ENCODE results near the gene RPS24. TPM values are rescaled to one million over a fixed set of nuclear protein-coding genes. Genes with fewer than 3 reads are reported as not detected.
"Not testable (repeated sequence)": the region's sequence is repeated elsewhere in the genome, so short reads cannot be mapped to it uniquely, and the experiment has no call there.

Gene RPS24
- total RNA-seq, 1 donor from 2014 or later = 1,458 TPM

DNA sequence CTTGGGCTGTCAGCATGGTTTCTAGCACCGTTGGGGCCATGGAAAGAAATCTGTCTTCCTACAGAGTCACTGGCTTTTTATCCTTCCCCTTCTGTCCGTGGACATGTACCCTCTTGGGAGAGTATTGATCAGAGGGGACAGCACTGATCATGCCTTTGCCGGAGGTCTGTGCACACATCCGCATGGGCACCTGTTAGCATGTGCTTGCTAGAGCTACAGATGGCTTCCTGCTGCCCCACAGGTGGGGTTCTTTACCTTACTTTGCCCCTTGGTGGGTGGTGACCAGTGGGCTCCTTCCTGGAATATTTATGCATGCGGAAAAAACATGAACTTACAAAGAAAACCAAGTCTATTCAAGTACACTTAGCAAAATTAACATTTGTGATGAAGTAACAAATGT, 24.9 kb downstream of the RPS24 start:
- H3K4me3 Mint-ChIP-seq (ENCODE audit: unreplicated experiment) = no peak overlapping the region
- DNase-seq (ENCODE audit: low spot score) = no peak
- no peaks in the 10 kb centered on the region for H3K9me3 Mint-ChIP-seq (ENCODE audit: unreplicated experiment)
- H3K36me3 Mint-ChIP-seq (ENCODE audit: low read depth, unreplicated experiment) = no peaks in the 10 kb centered on the region
- TF ChIP-seq, protein P1, sequence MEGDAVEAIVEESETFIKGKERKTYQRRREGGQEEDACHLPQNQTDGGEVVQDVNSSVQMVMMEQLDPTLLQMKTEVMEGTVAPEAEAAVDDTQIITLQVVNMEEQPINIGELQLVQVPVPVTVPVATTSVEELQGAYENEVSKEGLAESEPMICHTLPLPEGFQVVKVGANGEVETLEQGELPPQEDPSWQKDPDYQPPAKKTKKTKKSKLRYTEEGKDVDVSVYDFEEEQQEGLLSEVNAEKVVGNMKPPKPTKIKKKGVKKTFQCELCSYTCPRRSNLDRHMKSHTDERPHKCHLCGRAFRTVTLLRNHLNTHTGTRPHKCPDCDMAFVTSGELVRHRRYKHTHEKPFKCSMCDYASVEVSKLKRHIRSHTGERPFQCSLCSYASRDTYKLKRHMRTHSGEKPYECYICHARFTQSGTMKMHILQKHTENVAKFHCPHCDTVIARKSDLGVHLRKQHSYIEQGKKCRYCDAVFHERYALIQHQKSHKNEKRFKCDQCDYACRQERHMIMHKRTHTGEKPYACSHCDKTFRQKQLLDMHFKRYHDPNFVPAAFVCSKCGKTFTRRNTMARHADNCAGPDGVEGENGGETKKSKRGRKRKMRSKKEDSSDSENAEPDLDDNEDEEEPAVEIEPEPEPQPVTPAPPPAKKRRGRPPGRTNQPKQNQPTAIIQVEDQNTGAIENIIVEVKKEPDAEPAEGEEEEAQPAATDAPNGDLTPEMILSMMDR (IDR thresholded peaks at IDR 0.05; ENCODE audit: unreplicated experiment) = no peak
- H3K4me1 Mint-ChIP-seq (ENCODE audit: unreplicated experiment) = peaks cover 2% of the 10 kb centered on the region
- H3K27ac Mint-ChIP-seq (ENCODE audit: unreplicated experiment) = no peak overlapping the region
- peaks cover 2% of the 10 kb centered on the region for H3K27me3 Mint-ChIP-seq (ENCODE audit: unreplicated experiment)

DNA sequence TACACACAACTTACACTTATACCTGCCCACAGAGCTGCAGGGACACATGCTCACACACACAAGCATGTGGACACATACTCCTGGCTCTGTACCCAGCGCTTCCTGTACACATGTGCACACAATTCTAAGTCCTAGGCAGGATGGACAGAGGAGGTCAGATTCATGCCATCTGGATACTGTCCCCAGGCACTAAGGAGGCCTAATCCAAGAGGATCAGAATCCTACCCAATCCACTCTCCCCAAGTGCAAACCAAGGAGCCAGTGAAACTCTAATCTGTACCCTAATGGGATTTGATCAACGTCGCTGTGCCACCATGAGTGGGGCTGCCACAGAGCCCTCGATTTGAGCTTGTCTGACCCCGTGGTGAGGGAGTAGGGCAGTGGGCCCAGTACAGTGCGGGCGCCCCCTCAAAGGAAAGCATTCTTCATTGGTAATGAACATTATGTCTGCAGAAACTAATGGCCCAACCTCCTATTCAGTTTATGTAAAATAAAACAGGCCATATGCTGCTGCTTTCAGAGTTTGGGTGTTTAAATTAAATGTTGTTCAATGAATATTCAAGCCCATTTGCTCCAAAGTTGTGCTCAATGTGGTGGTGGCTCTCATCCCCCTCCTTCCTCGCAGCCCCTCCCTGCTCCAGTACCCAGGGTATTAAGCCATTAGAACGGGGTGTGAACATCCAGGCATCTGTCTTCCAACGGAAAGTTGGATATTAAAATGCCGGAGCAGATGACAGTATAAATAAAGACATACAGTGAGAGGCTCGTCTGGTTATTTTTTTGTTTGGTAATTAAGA, 26.4 kb downstream of the RPS24 start:
- Mint-ChIP-seq H3K27ac (ENCODE audit: unreplicated experiment) (no peak overlapping the region), H3K4me1 (ENCODE audit: unreplicated experiment) (no peaks in the 10 kb centered on the region)

DNA sequence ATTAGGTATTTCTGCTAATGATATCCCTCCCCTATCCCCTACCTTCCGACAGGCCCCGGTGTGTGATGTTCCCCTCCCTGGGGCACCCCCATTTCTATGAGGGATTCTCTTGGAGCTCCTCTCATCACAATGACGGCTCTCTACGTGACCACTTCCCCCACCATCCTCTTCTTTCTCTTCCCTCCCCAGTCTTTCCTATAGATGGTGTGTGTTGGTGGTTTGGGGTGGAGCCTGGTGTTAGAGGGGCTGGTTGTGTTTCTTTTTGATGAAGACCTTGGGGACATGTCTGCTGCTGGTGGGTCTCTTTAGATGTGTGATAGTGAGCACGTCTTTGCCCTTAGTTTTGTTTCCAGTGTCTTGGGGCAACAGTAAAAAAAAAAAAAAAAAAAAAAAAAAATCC, 28.6 kb downstream of the RPS24 start:
- Mint-ChIP-seq H3K27ac (ENCODE audit: unreplicated experiment) (no peak overlapping the region), H3K27me3 (ENCODE audit: unreplicated experiment) (peaks cover 2% of the 10 kb centered on the region), H3K9me3 (ENCODE audit: unreplicated experiment) (no peaks in the 10 kb centered on the region), H3K4me1 (ENCODE audit: unreplicated experiment) (peaks cover 5% of the 10 kb centered on the region), H3K36me3 (ENCODE audit: low read depth, unreplicated experiment) (no peaks in the 10 kb centered on the region), H3K4me3 (ENCODE audit: unreplicated experiment) (no peak overlapping the region)
- DNase-seq (ENCODE audit: low spot score) = no peak
- TF ChIP-seq, protein P1 (IDR thresholded peaks at IDR 0.05; ENCODE audit: unreplicated experiment) = no peak

More for the DNA sequence above, 26.4 kb downstream of the RPS24 start:
- no peak for DNase-seq (ENCODE audit: low spot score)
- TF ChIP-seq, protein P1 (IDR thresholded peaks at IDR 0.05; ENCODE audit: unreplicated experiment) = no peak
- Mint-ChIP-seq H3K36me3 (ENCODE audit: low read depth, unreplicated experiment) (no peaks in the 10 kb centered on the region), H3K27me3 (ENCODE audit: unreplicated experiment) (no peaks in the 10 kb centered on the region), H3K9me3 (ENCODE audit: unreplicated experiment) (no peaks in the 10 kb centered on the region), H3K4me3 (ENCODE audit: unreplicated experiment) (no peak overlapping the region)

DNA sequence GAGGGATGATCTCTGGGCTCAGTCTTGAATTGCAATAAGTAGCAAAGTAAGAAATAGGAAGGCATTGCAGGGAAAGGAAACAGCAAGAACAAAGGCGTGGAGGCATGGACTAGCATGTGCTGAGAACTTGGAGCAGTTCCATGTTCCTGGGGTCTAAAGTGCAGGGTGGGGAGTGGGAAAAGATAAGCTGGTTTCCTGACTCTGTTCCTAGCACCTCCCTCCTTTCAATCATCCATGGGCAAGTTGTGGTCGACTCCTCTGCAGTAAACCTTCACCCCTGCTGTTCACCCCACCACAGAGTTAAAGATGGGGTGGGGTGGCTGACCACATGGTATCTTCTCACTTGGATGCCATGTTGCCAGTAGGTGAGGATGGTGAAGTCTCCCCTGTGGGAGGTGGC, 29.6 kb downstream of the RPS24 start:
- H3K36me3 Mint-ChIP-seq (ENCODE audit: low read depth, unreplicated experiment) = no peaks in the 10 kb centered on the region
- no peak overlapping the region for H3K27ac Mint-ChIP-seq (ENCODE audit: unreplicated experiment)
- no peak overlapping the region for H3K4me3 Mint-ChIP-seq (ENCODE audit: unreplicated experiment)
- TF ChIP-seq, protein P1 (IDR thresholded peaks at IDR 0.05; ENCODE audit: unreplicated experiment) = no peak
- peaks cover 2% of the 10 kb centered on the region for H3K27me3 Mint-ChIP-seq (ENCODE audit: unreplicated experiment)
- H3K4me1 Mint-ChIP-seq (ENCODE audit: unreplicated experiment) = peaks cover 5% of the 10 kb centered on the region
- H3K9me3 Mint-ChIP-seq (ENCODE audit: unreplicated experiment) = no peaks in the 10 kb centered on the region
- no peak for DNase-seq (ENCODE audit: low spot score)

DNA sequence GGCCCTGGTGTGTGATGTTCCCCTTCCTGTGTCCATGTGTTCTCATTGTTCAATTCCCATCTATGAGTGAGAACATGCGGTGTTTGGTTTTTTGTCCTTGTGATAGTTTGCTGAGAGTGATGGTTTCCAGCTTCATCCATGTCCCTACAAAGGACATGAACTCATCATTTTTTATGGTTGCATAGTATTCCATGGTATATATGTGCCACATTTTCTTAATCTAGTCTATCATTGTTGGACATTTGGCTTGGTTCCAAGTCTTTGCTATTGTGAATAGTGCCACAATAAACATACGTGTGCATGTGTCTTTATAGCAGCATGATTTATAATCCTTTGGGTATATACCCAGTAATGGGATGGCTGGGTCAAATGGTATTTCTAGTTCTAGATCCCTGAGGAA, 31.3 kb downstream of the RPS24 start:
- H3K9me3 Mint-ChIP-seq (ENCODE audit: unreplicated experiment); H3K36me3 Mint-ChIP-seq (ENCODE audit: low read depth, unreplicated experiment); DNase-seq (ENCODE audit: low spot score); H3K27me3 Mint-ChIP-seq (ENCODE audit: unreplicated experiment); H3K4me3 Mint-ChIP-seq (ENCODE audit: unreplicated experiment); H3K27ac Mint-ChIP-seq (ENCODE audit: unreplicated experiment); H3K4me1 Mint-ChIP-seq (ENCODE audit: unreplicated experiment): not testable (repeated sequence)
